Left ventricle myocardium inferior (tissue), 1 donor: Measurements from ENCODE around the gene RORB. TPM values are rescaled to one million over a fixed set of nuclear protein-coding genes. Genes with fewer than 3 reads are reported as not detected.

Experiments
- DNase-seq: peaks from one replicate; pipeline ENCODE4 v3.0.0-alpha.2; 2020
- H3K27ac ChIP-seq: fragments of 200-600 bp; replicated peaks from 2 replicates; pipeline ENCODE4 v1.8.0; 2021
- H3K27me3 ChIP-seq: fragments of 200-600 bp; 2 replicates; pipeline ENCODE4 v1.8.0; 2021; ENCODE audit warnings: low read depth
- H3K36me3 ChIP-seq: fragments of 200-600 bp; 2 replicates; pipeline ENCODE4 v1.8.0; 2021
- H3K4me1 ChIP-seq: fragments of 200-600 bp; 2 replicates; pipeline ENCODE4 v1.8.0; 2021
- H3K4me3 ChIP-seq: fragments of 200-600 bp; 2 replicates; pipeline ENCODE4 v1.8.0; 2021; ENCODE audit warnings: mild to moderate bottlenecking, moderate library complexity
- H3K9me3 ChIP-seq: fragments of 200-600 bp; replicated peaks from 2 replicates; pipeline ENCODE4 v1.8.0; 2021
- CTCF ChIP-seq: fragments of 200-600 bp; IDR thresholded peaks from 2 replicates; pipeline ENCODE4 v1.8.0; 2021; ENCODE audit warnings: antibody characterized with exemption, mild to moderate bottlenecking, borderline replicate concordance
- intact Hi-C: fragments of 100-400 bp; cut with micrococcal nuclease; formaldehyde crosslinking; loops from one replicate; pipeline ENCODE4 v1.11.0; 2022
- total RNA-seq: library from RNA; stranded (reverse); fragmentation: NEBNext Ultra II Directional; extraction: Animal tissue kit (Norgen Biotek cat#: 25700); gene quantifications from one replicate; pipeline ENCODE4 v1.2.1, GENCODE V29; 2021
- donor health status: DM: no; HTN: yes; CAD: no; lungs with severe emphysema.

RORB gene
- total RNA-seq, 1 donor from 2014 or later: 1.2 TPM

- no peaks in the 10 kb centered on the region for H3K36me3 ChIP-seq
- H3K4me1 ChIP-seq: no peaks in the 10 kb centered on the region
- intact Hi-C loops: no loop called here
- H3K9me3 ChIP-seq: no peaks in the 10 kb centered on the region
- H3K27ac ChIP-seq: no peak overlapping the region
- TF ChIP-seq CTCF: no peak
- no peaks in the 10 kb centered on the region for H3K27me3 ChIP-seq
- no peak overlapping the region for H3K4me3 ChIP-seq
- DNase-seq: no peak
These were observed 142.0 kb downstream of the RORB start for GRCh38 chr9:74639112-74639511.

GRCh38 chr9:74642376-74642775 lies 145.2 kb downstream of the RORB start:
- Histone ChIP-seq H3K4me3 (no peak overlapping the region), H3K9me3 (no peaks in the 10 kb centered on the region), H3K27ac (no peak overlapping the region), H3K4me1 (no peaks in the 10 kb centered on the region), H3K36me3 (no peaks in the 10 kb centered on the region), H3K27me3 (no peaks in the 10 kb centered on the region)
- no peak for DNase-seq
- intact Hi-C loops: no loop called here
- TF ChIP-seq CTCF: no peak

GRCh38 chr9:74643303-74643923 lies 146.3 kb downstream of the RORB start:
- no peaks in the 10 kb centered on the region for H3K9me3 ChIP-seq
- intact Hi-C loops: no loop called here
- no peak overlapping the region for H3K4me3 ChIP-seq
- TF ChIP-seq CTCF: no peak
- no peak for DNase-seq
- H3K36me3 ChIP-seq: no peaks in the 10 kb centered on the region
- H3K4me1 ChIP-seq: no peaks in the 10 kb centered on the region
- no peak overlapping the region for H3K27ac ChIP-seq
- H3K27me3 ChIP-seq: no peaks in the 10 kb centered on the region

GRCh38 chr9:74644023-74644422 lies 146.9 kb downstream of the RORB start:
- Histone ChIP-seq H3K27ac (no peak overlapping the region), H3K4me3 (no peak overlapping the region), H3K36me3 (no peaks in the 10 kb centered on the region), H3K9me3 (no peaks in the 10 kb centered on the region), H3K4me1 (no peaks in the 10 kb centered on the region), H3K27me3 (no peaks in the 10 kb centered on the region)
- TF ChIP-seq CTCF: no peak
- intact Hi-C loops: no loop called here
- DNase-seq: no peak

GRCh38 chr9:74645007-74645639 lies 148.0 kb downstream of the RORB start:
- DNase-seq: no peak
- intact Hi-C loops: no loop called here
- H3K4me3 ChIP-seq: no peak overlapping the region
- TF ChIP-seq CTCF: peak; percentile 59
- no peaks in the 10 kb centered on the region for H3K36me3 ChIP-seq
- no peaks in the 10 kb centered on the region for H3K27me3 ChIP-seq
- H3K9me3 ChIP-seq: no peaks in the 10 kb centered on the region
- no peaks in the 10 kb centered on the region for H3K4me1 ChIP-seq
- no peak overlapping the region for H3K27ac ChIP-seq
